SU-DHL-6 (cell line): ENCODE results near the gene ENTPD8.

ENCODE experiments used
- H2AFZ ChIP-seq: fragments of 200-600 bp; sonication (generic); 2 replicates; pipeline ENCODE4 v1.6.1; 2014; ENCODE audit warnings: low read depth, mild to moderate bottlenecking, moderate library complexity, mixed read lengths, antibody characterized with exemption, low read length; ENCODE audit not compliant: severe bottlenecking
- H3F3A ChIP-seq: fragments of 200-600 bp; shearing (Covaris generic); 2 replicates; pipeline ENCODE4 v1.6.0; 2016; ENCODE audit warnings: antibody characterized with exemption, mild to moderate bottlenecking; ENCODE audit not compliant: insufficient read depth
- H3K27ac ChIP-seq: fragments of 200-600 bp; sonication (generic); 2 replicates; pipeline ENCODE4 v1.5.1; 2016; ENCODE audit warnings: low read depth, mild to moderate bottlenecking, low read length, moderate library complexity, mixed read lengths
- H3K27me3 ChIP-seq: fragments of 200-600 bp; sonication (generic), shearing (Covaris generic); 2 replicates; pipeline ENCODE4 v1.6.0; 2014; ENCODE audit warnings: mild to moderate bottlenecking, low read length
- H3K36me3 ChIP-seq: fragments of 200-600 bp; sonication (generic); 2 replicates; pipeline ENCODE4 v1.6.1; 2014; ENCODE audit warnings: mild to moderate bottlenecking, low read length, mixed read lengths
- H3K4me2 ChIP-seq: fragments of 300-600, 200-600 bp; shearing (Covaris generic), sonication (generic); 2 replicates; pipeline ENCODE4 v1.6.0; 2014; ENCODE audit warnings: low read length, low read depth, mild to moderate bottlenecking; ENCODE audit not compliant: poor library complexity, severe bottlenecking
- H3K4me3 ChIP-seq: fragments of 200-600 bp; sonication (generic); 2 replicates; pipeline ENCODE4 v1.5.1; 2014; ENCODE audit warnings: antibody characterized with exemption, low read length, mild to moderate bottlenecking, mixed read lengths; ENCODE audit not compliant: insufficient read depth, poor library complexity, severe bottlenecking
- H3K79me2 ChIP-seq: fragments of 200-600 bp; sonication (generic); 2 replicates; pipeline ENCODE4 v1.6.1; 2014; ENCODE audit warnings: mild to moderate bottlenecking, low read length, moderate library complexity; ENCODE audit not compliant: insufficient read depth
- H3K9ac ChIP-seq: fragments of 200-600 bp; sonication (generic); 2 replicates; pipeline ENCODE4 v1.7.0; 2014; ENCODE audit warnings: mild to moderate bottlenecking, low read length
- H3K9me2 ChIP-seq: fragments of 200-600 bp; sonication (generic); replicated peaks from 2 replicates; pipeline ENCODE4 v1.6.1; 2014; ENCODE audit warnings: low read length; ENCODE audit not compliant: insufficient read depth
- H3K9me3 ChIP-seq: fragments of 200-600 bp; sonication (generic); 2 replicates; pipeline ENCODE4 v1.6.1; 2014; ENCODE audit warnings: low read length, mixed read lengths; ENCODE audit not compliant: insufficient read depth
- H4K20me1 ChIP-seq: fragments of 200-600 bp; sonication (generic); 2 replicates; pipeline ENCODE4 v1.6.1; 2014; ENCODE audit warnings: low read depth, mild to moderate bottlenecking, antibody characterized with exemption, low read length, moderate library complexity, mixed read lengths
- EZH2phosphoT487 ChIP-seq: fragments of 200-600 bp; sonication (generic), shearing (Covaris generic); conservative IDR thresholded peaks from 2 replicates; pipeline ENCODE4 v1.6.1; 2018; ENCODE audit warnings: mild to moderate bottlenecking, antibody characterized with exemption, low read length, moderate library complexity, mixed read lengths
- TF ChIP-seq, protein P1 (sequence below): fragments of 200-600 bp; sonication (generic); IDR thresholded peaks from one replicate; pipeline ENCODE4 v1.5.1; 2017; ENCODE audit warnings: antibody characterized with exemption, mild to moderate bottlenecking, low read length, moderate library complexity; ENCODE audit not compliant: insufficient read depth, poor library complexity, severe bottlenecking

ENTPD8 gene

DNA sequence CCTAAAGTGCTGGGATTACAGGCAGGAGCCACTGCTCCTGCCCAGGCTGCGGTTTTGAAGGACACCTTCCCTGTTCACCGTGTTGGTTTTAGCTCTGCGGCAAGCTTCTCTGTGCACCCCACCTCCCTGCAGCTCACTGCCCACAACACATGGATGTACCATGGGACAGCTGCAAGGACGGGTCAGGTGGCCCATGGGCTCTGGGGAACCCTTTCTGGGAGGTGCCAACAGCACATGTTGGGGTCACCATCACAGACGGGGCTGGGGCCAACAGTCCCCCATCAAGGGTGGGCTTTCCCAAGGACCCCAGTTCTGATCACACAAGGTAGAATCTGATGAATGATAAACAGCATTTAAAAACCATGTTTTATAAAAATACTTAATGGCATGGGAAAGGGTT lies 25.7 kb downstream of the ENTPD8 start:
- no peak overlapping the region for H3K27ac ChIP-seq
- no peak overlapping the region for H3K9ac ChIP-seq
- H3K9me2 ChIP-seq = no peaks in the 10 kb centered on the region
- H4K20me1 ChIP-seq = peaks cover 4% of the 10 kb centered on the region
- no peaks in the 10 kb centered on the region for H3K79me2 ChIP-seq
- no peaks in the 10 kb centered on the region for H3K9me3 ChIP-seq
- TF ChIP-seq, protein P1, sequence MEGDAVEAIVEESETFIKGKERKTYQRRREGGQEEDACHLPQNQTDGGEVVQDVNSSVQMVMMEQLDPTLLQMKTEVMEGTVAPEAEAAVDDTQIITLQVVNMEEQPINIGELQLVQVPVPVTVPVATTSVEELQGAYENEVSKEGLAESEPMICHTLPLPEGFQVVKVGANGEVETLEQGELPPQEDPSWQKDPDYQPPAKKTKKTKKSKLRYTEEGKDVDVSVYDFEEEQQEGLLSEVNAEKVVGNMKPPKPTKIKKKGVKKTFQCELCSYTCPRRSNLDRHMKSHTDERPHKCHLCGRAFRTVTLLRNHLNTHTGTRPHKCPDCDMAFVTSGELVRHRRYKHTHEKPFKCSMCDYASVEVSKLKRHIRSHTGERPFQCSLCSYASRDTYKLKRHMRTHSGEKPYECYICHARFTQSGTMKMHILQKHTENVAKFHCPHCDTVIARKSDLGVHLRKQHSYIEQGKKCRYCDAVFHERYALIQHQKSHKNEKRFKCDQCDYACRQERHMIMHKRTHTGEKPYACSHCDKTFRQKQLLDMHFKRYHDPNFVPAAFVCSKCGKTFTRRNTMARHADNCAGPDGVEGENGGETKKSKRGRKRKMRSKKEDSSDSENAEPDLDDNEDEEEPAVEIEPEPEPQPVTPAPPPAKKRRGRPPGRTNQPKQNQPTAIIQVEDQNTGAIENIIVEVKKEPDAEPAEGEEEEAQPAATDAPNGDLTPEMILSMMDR = no peak
- no peak for TF ChIP-seq EZH2phosphoT487
- H3K4me3 ChIP-seq = no peak overlapping the region
- no peaks in the 10 kb centered on the region for H3K36me3 ChIP-seq
- no peaks in the 10 kb centered on the region for H3F3A ChIP-seq
- no peak overlapping the region for H3K4me2 ChIP-seq
- H2AFZ ChIP-seq = no peak overlapping the region
- no peaks in the 10 kb centered on the region for H3K27me3 ChIP-seq

DNA sequence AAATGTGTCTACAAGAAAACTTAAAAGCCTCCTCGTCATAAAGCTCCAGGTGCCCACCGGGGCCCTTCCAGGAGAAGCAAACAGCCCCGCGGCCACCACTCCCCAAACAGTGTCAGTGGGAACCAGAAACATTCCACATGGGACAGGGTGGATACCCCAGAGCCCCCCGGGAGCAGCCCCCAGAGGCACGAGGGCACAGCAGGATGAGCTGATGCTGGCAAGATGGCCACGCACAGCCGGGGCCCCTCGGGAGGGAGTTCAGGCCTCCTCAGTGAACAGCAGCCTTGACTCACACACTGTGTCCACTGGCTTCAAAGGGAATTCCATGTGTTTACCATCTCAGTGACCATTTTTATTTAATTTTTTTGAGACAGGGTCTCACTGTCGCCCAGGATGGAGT lies 28.7 kb downstream of the ENTPD8 start:
- Histone ChIP-seq H3K36me3 (no peaks in the 10 kb centered on the region), H3K9ac (no peak overlapping the region), H2AFZ (no peak overlapping the region), H3K4me3 (no peak overlapping the region), H4K20me1 (no peaks in the 10 kb centered on the region; the same call in 1 of the 2 replicates), H3K79me2 (no peaks in the 10 kb centered on the region), H3K9me2 (no peaks in the 10 kb centered on the region), H3K9me3 (no peaks in the 10 kb centered on the region), H3K27me3 (no peaks in the 10 kb centered on the region), H3K4me2 (no peak overlapping the region), H3K27ac (no peak overlapping the region), H3F3A (no peaks in the 10 kb centered on the region)
- no peak for TF ChIP-seq EZH2phosphoT487
- TF ChIP-seq, protein P1 = no peak

DNA sequence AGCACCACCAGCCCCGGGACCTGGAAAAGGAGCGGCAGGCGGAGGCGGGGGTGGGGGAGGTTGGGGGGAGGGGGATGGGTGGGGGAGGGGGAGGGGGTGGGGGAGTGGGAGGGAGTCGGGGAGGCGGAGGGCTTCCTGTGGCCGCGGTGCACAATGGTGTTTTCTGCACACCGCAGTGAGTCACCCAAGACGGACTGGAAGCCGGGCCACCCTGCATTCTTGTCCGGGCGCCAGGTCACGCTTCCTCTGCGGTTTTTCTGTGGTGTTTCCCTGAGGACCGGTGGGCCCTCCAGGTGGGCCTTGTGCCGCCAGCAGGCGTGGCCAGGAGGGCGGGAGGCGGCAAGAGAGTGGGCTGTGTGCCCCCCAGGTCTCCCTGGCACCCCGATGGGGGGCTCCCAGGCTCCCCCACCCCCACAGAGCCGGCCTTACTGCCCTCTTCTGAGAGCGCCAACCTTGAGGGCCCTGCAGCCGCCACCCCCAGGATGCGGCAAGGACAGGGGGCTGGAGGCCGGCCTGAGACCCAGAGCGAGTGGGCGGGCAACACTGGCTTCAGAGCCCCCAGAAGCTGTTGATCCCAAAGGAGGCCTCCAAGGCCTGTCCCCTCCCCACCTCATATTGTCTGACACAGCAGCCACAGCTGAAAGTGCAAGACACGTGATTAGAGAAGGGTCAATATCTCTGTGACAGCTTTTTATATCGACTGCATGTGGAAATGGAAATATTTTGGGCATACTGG lies 29.3 kb downstream of the ENTPD8 start:
- no peak overlapping the region for H3K9ac ChIP-seq
- H3K27me3 ChIP-seq = no peaks in the 10 kb centered on the region
- no peaks in the 10 kb centered on the region for H3K79me2 ChIP-seq
- H3F3A ChIP-seq = no peaks in the 10 kb centered on the region
- H4K20me1 ChIP-seq = no peaks in the 10 kb centered on the region; the same call in 1 of the 2 replicates
- no peak overlapping the region for H2AFZ ChIP-seq
- TF ChIP-seq, protein P1 = no peak
- TF ChIP-seq EZH2phosphoT487 = no peak
- no peaks in the 10 kb centered on the region for H3K36me3 ChIP-seq
- H3K9me2 ChIP-seq = no peaks in the 10 kb centered on the region
- no peak overlapping the region for H3K4me2 ChIP-seq
- no peak overlapping the region for H3K4me3 ChIP-seq
- H3K9me3 ChIP-seq = no peaks in the 10 kb centered on the region
- H3K27ac ChIP-seq = no peak overlapping the region
